GM12878 (cell line): ENCODE measurements around the gene CCL25. TPM values are rescaled to one million over a fixed set of nuclear protein-coding genes. Genes with fewer than 3 reads are reported as not detected.

Experiments used
- ASH2L ChIP-seq: fragments of 300-600, 200-600 bp; sonication (generic); IDR thresholded peaks from 2 replicates; pipeline ENCODE4 v1.6.1; 2017; ENCODE audit warnings: low read depth, mild to moderate bottlenecking, borderline replicate concordance
- BACH1 ChIP-seq: fragments of 450-650 bp; IDR thresholded peaks from 2 replicates; pipeline ENCODE4 v1.6.1; 2017; ENCODE audit warnings: mild to moderate bottlenecking, borderline replicate concordance
- BCL11A ChIP-seq: IDR thresholded peaks from 2 replicates; pipeline ENCODE4 v1.6.1; 2011; ENCODE audit warnings: low read depth, low read length
- DPF2 ChIP-seq: fragments of 450-650 bp; IDR thresholded peaks from 2 replicates; pipeline ENCODE4 v1.6.1; 2017; ENCODE audit warnings: mild to moderate bottlenecking
- KAT2A ChIP-seq: conservative IDR thresholded peaks from 2 replicates; pipeline ENCODE4 v1.6.1; 2011; ENCODE audit warnings: low read depth, low read length; ENCODE audit not compliant: control insufficient read depth
- MEF2A ChIP-seq: IDR thresholded peaks from 2 replicates; pipeline ENCODE4 v1.6.1; 2011; ENCODE audit warnings: low read depth, mild to moderate bottlenecking, low read length, moderate library complexity; ENCODE audit not compliant: insufficient read depth
- PAX5 ChIP-seq: IDR thresholded peaks from 2 replicates; pipeline ENCODE4 v1.6.1; 2011; ENCODE audit warnings: low read depth, low read length, borderline replicate concordance
- SIX5 ChIP-seq: IDR thresholded peaks from 2 replicates; pipeline ENCODE4 v1.6.1; 2011; ENCODE audit warnings: mild to moderate bottlenecking, low read depth, low read length, moderate library complexity; ENCODE audit not compliant: severe bottlenecking
- SMAD1 ChIP-seq: fragments of 450-650 bp; IDR thresholded peaks from 2 replicates; pipeline ENCODE4 v1.6.1; 2018; ENCODE audit warnings: mild to moderate bottlenecking, low read depth; ENCODE audit not compliant: partially characterized antibody
- STAT3 ChIP-seq: IDR thresholded peaks from 2 replicates; pipeline ENCODE4 v1.6.1; 2011; ENCODE audit warnings: low read depth, low read length, improper control_type of control experiment
- TAF1 ChIP-seq: IDR thresholded peaks from 2 replicates; pipeline ENCODE4 v1.6.1; 2011; ENCODE audit warnings: mild to moderate bottlenecking, low read depth, low read length, borderline replicate concordance
- TCF12 ChIP-seq: IDR thresholded peaks from 2 replicates; pipeline ENCODE4 v1.6.1; 2011; ENCODE audit warnings: low read depth, mild to moderate bottlenecking, low read length
- TCF3 ChIP-seq: IDR thresholded peaks from 2 replicates; pipeline ENCODE4 v1.6.1; 2012; ENCODE audit warnings: low read depth, mild to moderate bottlenecking, low read length, borderline replicate concordance; ENCODE audit not compliant: insufficient read depth
- ZNF217 ChIP-seq: fragments of 450-650 bp; IDR thresholded peaks from 2 replicates; pipeline ENCODE4 v1.6.1; 2017; ENCODE audit warnings: antibody characterized with exemption, mild to moderate bottlenecking
- ZNF622 ChIP-seq: fragments of 450-650 bp; IDR thresholded peaks from 2 replicates; pipeline ENCODE4 v1.6.1; 2017; ENCODE audit warnings: mild to moderate bottlenecking, inconsistent platforms
- polyA plus RNA-seq, 11 experiments: library from polyadenylated mRNA; depleted of rRNA in 4 of 11; unstranded in 6 of 11; stranded (reverse) in 5 of 11; fragments of >200 nt; fragmentation: Nextera tagmentation in 4 of 11; fragmentation: Illumina TruSeq in 1 of 11; extraction: Ambion mirVana in 4 of 11; extraction: Trizol in 1 of 11; gene quantifications; 1 replicate in 1 of 11; 2 replicates in 10 of 11; pipeline versions ENCODE4 v1.2.1 to v1.2.3, GENCODE V29; 2011 to 2016; ENCODE audit warnings: inconsistent platforms in 2 of 11, missing spikeins in 2 of 11, low read depth in 1 of 11
- total RNA-seq, 4 experiments: library from RNA; depleted of rRNA in 3 of 4; stranded (reverse); fragments of >200 nt in 3 of 4; fragmentation: Illumina TruSeq in 1 of 4; extraction: Trizol in 1 of 4; gene quantifications; 2 replicates each; pipeline versions ENCODE4 v1.2.1 to v1.2.3, GENCODE V29; 2013 to 2021
- TF ChIP-seq, protein P1 (sequence below): fragments of 150-350 bp; IDR thresholded peaks from 2 replicates; pipeline ENCODE4 v1.6.1; 2014; ENCODE audit warnings: mild to moderate bottlenecking, low read depth, low read length
- TF ChIP-seq, protein P2 (sequence below): IDR thresholded peaks from 2 replicates; pipeline ENCODE4 v1.6.1; 2012; ENCODE audit warnings: low read depth, low read length, improper control_type of control experiment
- TF ChIP-seq, protein P3 (sequence below): fragments of 450-650 bp; formaldehyde crosslinking; IDR thresholded peaks from 2 replicates; pipeline ENCODE4 v1.4.0; 2022; ENCODE audit warnings: mild to moderate bottlenecking, moderate library complexity
- TF ChIP-seq, protein P4 (sequence below): fragments of 450-650 bp; IDR thresholded peaks from 2 replicates; pipeline ENCODE4 v1.6.1; 2017; ENCODE audit warnings: borderline replicate concordance

Gene CCL25
- total and polyA plus RNA-seq, 10 of the 15 experiments (the other 5 are each of a cell fraction or from before 2014, with no cell fraction given) = 0.53 to 12.0 (median 8.3) TPM

DNA sequence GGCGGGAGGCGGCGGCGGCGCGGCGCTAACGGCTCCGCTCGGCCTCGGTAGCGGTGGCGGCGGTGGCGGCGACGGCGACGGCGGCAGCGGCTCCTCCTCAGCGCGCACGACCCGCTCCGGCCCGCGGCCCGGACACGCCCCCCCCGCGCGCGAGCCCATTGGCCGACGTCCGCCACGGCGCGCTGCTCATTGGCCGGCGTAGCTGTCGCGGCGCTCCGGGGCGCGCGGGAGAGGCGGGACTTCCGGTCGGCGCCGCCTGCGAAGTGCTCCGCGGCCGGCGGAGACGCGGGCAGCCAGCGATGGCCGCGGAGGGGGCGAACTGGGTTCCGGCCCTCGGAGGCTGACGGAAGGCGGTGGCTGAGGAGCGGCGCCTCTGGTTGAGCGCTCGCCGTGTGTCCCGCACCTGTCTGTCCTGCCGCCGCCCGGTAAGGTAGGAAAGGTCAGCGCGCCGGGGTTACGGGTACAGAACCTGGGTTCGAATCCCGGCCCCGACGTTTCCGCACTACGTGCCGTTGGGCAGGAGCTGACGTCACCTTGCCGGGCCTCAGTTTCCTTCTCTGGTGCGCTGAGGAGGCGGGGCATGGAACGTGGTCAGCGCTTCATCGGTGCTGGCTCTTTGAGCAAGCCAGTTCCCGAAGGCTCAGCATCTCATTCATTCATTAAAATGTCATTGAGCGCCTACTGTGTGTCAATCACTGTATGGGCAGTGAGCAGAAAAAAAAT, 46.9 kb upstream of the CCL25 start, which contains the start of gene ELAVL1 (continued):
- TF ChIP-seq, protein P1, sequence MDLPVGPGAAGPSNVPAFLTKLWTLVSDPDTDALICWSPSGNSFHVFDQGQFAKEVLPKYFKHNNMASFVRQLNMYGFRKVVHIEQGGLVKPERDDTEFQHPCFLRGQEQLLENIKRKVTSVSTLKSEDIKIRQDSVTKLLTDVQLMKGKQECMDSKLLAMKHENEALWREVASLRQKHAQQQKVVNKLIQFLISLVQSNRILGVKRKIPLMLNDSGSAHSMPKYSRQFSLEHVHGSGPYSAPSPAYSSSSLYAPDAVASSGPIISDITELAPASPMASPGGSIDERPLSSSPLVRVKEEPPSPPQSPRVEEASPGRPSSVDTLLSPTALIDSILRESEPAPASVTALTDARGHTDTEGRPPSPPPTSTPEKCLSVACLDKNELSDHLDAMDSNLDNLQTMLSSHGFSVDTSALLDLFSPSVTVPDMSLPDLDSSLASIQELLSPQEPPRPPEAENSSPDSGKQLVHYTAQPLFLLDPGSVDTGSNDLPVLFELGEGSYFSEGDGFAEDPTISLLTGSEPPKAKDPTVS = no peak
- TF ChIP-seq TAF1 (peak; percentile 85), ZNF622 (no peak), PAX5 (no peak), BACH1 (peak; percentile 83), TCF12 (no peak), SMAD1 (no peak), BCL11A (no peak), STAT3 (no peak), DPF2 (peak; percentile 96), ZNF217 (peak; percentile 92; the same call in 1 of the 2 replicates), SIX5 (peak; percentile 31), KAT2A (no peak), ASH2L (no peak), MEF2A (0 out of 2 replicates have a peak, but pooled peaks have one; percentile 6), TCF3 (peak; percentile 55; the same call in 1 of the 2 replicates)
- TF ChIP-seq, protein P2, sequence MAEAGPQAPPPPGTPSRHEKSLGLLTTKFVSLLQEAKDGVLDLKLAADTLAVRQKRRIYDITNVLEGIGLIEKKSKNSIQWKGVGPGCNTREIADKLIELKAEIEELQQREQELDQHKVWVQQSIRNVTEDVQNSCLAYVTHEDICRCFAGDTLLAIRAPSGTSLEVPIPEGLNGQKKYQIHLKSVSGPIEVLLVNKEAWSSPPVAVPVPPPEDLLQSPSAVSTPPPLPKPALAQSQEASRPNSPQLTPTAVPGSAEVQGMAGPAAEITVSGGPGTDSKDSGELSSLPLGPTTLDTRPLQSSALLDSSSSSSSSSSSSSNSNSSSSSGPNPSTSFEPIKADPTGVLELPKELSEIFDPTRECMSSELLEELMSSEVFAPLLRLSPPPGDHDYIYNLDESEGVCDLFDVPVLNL = 0 out of 2 replicates have a peak, but pooled peaks have one; percentile 34
- TF ChIP-seq, protein P3, sequence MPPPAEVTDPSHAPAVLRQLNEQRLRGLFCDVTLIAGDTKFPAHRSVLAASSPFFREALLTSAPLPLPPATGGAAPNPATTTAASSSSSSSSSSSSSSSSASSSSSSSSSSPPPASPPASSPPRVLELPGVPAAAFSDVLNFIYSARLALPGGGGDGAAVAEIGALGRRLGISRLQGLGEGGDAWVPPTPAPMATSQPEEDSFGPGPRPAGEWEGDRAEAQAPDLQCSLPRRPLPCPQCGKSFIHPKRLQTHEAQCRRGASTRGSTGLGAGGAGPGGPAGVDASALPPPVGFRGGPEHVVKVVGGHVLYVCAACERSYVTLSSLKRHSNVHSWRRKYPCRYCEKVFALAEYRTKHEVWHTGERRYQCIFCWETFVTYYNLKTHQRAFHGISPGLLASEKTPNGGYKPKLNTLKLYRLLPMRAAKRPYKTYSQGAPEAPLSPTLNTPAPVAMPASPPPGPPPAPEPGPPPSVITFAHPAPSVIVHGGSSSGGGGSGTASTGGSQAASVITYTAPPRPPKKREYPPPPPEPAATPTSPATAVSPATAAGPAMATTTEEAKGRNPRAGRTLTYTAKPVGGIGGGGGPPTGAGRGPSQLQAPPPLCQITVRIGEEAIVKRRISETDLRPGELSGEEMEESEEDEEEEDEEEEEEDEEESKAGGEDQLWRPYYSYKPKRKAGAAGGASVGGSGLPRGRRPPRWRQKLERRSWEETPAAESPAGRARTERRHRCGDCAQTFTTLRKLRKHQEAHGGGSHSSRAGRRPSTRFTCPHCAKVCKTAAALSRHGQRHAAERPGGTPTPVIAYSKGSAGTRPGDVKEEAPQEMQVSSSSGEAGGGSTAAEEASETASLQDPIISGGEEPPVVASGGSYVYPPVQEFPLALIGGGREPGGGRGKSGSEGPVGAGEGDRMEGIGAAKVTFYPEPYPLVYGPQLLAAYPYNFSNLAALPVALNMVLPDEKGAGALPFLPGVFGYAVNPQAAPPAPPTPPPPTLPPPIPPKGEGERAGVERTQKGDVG (CRISPR knock-in tag) = no peak
- TF ChIP-seq, protein P4, sequence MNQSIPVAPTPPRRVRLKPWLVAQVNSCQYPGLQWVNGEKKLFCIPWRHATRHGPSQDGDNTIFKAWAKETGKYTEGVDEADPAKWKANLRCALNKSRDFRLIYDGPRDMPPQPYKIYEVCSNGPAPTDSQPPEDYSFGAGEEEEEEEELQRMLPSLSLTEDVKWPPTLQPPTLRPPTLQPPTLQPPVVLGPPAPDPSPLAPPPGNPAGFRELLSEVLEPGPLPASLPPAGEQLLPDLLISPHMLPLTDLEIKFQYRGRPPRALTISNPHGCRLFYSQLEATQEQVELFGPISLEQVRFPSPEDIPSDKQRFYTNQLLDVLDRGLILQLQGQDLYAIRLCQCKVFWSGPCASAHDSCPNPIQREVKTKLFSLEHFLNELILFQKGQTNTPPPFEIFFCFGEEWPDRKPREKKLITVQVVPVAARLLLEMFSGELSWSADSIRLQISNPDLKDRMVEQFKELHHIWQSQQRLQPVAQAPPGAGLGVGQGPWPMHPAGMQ = no peak
